ENCODE data around the gene SLC2A4RG.

The SLC2A4RG gene

GRCh38 chr20:63742381-63743024, 2.9 kb downstream of the SLC2A4RG start:
- FAIRE-seq = no peak

- no peak for FAIRE-seq
These were observed 3.8 kb downstream of the SLC2A4RG start for GRCh38 chr20:63743210-63743970.

GRCh38 chr20:63744158-63744557, 4.6 kb downstream of the SLC2A4RG start:
- FAIRE-seq = no peak

DNA sequence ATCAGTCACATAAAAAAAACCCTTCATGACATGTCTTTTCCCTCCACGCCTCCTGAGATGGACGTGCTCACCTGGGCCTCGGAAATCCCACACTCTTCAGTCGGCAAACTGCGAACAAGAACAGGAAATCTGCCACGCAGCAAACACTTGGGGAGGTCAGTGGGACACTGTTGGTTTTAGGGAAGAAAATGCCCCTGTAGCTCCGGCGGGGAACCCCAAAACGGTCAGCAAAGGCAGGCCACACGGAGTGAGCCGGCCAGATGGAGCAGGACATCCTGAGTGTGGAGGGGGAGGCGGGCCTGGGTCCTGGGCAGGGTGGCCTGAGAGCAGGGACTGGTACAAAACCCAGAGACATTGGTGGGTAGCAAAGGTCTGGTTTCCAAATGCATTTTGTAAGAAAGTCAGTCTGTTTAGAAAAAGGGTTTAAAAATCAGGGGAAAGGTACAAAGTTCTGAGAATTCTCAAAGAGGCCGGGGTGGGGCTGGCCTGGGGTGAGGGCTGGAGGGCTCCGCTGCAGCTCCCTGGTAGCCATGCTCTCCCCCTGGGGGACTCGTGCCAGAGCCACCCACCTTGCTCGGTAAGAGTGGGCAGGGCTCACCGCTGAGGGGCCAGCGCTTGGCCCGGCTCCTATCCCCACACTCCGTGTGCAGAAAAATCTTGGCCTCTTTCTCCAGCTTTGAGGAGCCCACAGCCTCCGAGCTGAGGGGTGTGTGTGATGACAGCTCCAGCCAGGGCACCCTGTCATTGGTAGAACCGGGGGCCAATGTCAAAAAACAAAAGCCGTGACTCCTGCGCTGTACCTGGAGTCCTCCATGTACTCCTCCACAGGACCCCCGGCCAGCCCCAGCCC, 5.2 kb downstream of the SLC2A4RG start:
- no peak for FAIRE-seq

DNA sequence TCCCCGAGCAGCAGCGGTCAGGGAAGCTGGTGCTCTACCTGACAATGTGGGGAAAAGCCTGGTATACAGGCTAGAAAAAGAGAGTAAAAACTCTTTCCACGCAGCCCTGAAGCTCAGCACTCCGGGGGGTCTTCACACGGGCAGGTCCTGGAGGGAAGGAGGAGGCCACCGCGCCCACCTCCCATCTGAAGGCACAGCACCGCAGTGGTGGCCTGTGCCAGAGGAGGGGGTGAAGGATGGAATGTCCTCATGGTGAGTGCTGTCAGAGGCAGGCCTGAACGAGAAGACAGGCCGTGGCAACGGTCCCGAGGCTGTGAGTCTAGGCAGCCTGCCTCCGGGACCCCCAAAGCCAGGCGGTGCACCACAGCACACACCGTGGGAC, 5.8 kb downstream of the SLC2A4RG start:
- no peak for FAIRE-seq

GRCh38 chr20:63745961-63746731, 6.6 kb downstream of the SLC2A4RG start:
- FAIRE-seq = no peak

GRCh38 chr20:63746751-63747315, 7.3 kb downstream of the SLC2A4RG start:
- FAIRE-seq = no peak

GRCh38 chr20:63747622-63748069, 8.1 kb downstream of the SLC2A4RG start:
- FAIRE-seq = no peak

GRCh38 chr20:63748070-63748933, 8.7 kb downstream of the SLC2A4RG start:
- no peak for FAIRE-seq

DNA sequence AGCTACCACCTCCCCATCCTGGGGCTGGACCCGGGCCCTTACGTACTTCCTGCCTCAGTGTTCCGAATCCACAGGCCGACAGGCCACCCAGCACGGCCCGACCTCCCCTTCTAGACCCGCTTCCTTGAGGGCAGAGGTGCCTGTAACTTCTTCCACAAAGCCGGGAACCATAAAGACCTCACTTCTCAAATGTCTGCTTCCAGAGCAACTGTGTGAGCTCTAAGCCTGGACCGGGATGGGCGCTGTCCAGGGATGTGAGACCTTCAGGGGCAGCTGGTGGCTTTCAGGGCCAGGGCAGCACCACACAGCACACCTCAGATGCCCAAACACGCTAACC, 9.3 kb downstream of the SLC2A4RG start:
- no peak for FAIRE-seq

GRCh38 chr20:63749597-63750508, 10.3 kb downstream of the SLC2A4RG start:
- no peak for FAIRE-seq

DNA sequence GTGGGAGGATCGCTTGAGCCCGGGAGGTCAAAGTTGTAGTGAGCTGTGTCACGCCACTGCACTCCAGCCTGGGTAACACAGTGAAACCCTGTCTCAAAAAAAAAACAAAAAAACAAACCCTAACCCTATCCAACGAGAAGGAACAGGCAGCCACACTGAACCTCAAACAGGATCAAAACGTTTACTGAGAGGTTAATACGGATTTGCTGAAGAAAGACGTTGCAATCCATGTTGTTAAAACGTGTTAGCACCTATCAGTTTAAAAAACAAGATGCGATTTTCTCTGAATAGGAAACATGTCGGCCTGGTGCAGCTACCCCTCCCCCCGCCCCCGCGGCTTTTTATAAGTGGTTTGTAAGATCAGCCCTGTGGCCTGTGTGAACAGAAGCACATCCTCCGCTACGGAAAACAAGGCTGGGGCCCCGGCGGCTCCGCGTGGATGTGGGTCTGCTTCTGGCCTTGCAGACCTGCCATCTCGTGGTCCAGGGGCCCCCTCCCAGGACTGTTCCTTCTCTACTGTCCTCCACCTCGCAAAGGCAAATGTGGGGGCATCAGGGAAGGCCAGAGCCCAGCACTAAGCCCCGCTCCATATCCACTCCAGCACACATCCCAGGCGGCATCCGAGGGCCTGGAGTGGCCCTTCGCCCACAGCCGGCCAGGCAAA, 11.4 kb downstream of the SLC2A4RG start:
- FAIRE-seq = no peak

DNA sequence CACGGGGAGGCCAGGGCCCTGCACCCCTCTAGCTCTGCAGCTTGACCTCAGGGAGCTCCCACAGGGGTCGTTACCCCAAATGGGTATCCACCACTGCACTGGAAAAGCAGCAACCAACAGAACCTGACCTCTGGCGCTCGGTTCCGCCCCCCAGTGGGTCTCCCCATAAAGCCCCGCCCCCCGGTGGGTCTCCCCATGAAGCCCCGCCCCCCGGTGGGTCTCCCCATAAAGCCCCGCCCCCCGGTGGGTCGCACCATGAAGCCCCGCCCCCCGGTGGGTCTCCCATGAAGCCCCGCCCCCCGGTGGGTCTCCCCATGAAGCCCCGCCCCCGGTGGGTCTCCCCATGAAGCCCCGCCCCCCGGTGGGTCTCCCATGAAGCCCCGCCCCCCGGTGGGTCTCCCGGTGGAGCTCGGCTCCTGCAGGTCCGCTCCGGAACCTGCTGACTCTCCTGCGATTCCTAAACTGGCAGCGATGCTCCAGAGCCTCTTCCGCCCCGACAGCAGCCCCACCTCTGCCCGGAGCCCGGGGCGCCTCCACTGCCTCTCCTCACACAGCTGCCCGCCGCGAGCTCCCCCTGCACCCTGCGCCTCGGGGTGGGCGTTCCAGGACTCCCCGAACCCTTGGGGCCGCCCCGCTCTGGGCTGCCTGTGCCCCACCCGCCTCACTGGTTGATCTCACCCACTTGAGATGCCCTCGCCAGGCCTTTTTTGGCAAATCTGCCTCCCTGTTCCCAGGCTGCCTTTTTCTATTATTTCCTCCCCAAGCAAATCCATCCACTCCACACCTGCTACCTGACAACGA, 12.1 kb downstream of the SLC2A4RG start:
- FAIRE-seq = no peak

DNA sequence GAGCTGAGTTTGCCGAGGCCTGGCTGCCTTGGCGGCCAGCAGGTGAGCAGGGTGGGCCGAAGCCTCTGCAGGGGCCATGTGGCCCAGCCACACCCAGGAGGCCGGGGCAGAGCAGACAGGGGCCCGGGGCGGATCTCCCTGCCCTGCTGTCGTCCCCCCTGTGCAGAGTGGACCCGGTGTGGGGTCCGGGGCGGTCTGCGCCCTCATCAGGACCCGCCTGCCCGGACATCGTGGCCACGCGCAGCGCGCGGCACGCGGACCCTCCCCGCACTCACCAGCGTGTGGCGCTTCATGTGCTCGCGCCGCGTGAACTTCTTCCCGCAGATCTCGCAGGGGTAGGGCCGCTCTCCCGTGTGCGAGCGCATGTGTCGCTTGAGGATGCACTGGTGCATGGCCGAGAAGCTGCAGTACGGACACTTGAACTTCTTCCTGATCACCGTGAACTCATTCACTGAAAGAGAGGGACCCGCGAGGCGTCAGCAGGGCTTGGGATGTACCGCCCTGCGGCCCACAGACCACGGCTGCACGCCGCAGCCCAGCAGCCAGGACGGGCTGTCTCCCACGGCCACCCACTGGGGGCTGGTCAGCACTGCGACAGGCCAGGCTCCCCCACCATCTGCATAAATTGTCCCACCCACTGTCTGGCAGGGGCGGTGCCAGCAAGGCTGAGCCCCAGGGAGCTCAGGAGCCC, 13.0 kb downstream of the SLC2A4RG start:
- FAIRE-seq = no peak

GRCh38 chr20:63753381-63753780, 13.8 kb downstream of the SLC2A4RG start:
- no peak for FAIRE-seq

DNA sequence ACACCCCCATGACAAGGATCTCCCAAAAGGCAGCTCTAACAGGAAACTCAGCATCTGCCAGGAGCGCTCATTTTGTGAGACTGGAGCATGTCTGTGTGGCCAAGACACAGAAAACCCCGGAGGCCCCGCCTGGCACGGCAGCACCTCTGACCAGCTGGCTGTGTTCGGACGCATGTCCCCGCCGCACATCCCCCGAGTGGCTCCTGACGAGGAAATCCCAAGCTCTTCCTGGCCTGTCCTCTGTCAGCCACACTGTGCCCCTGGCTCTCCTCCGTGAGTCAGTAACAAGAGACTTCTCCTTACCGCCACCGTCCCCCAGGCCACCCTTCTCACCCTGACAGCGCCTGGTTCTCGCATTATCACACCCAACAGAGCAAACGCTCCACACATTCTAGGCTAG, 14.4 kb downstream of the SLC2A4RG start:
- FAIRE-seq = no peak

- no peak for FAIRE-seq
These were observed 16.5 kb downstream of the SLC2A4RG start for GRCh38 chr20:63755933-63756647.

- no peak for FAIRE-seq
These were observed 17.0 kb downstream of the SLC2A4RG start for GRCh38 chr20:63756648-63756991.

Measured in G401.6 (cell line).